Gastroesophageal sphincter (tissue), 4 donors: ENCODE results near the gene CRPPA. TPM values are rescaled to one million over a fixed set of nuclear protein-coding genes. Genes with fewer than 3 reads are reported as not detected.
A peak's percentile ranks its signal among the peaks of the same experiment; 100 is the strongest.

Source experiments
- ATAC-seq: fragments of 150-250 bp; one replicate; pipeline ENCODE4 v1.9.1; 2016; ENCODE audit warnings: mild to moderate bottlenecking, moderate library complexity
- H3K27ac ChIP-seq, 4 donors: fragments of 200-600 bp; sonication (generic) in 3 of 4; 1 replicate in 3 of 4; 2 replicates in 1 of 4; pipeline ENCODE4 v1.5.1; 2016 to 2019
- H3K27me3 ChIP-seq: fragments of 200-600 bp; sonication (generic); one replicate; pipeline ENCODE4 v1.5.1; 2019
- H3K36me3 ChIP-seq, 2 donors: fragments of 200-600 bp; sonication (generic); one replicate each; pipeline ENCODE4 v1.5.1; 2019; ENCODE audit warnings: control low read depth in 1 of 2
- H3K4me1 ChIP-seq, 3 donors: fragments of 200-600 bp; sonication (generic); 1 replicate in 2 of 3; 2 replicates in 1 of 3; pipeline ENCODE4 v1.5.1; 2016 to 2019; ENCODE audit warnings: control low read depth in 2 of 3
- H3K4me3 ChIP-seq, 2 donors: fragments of 200-600 bp; sonication (generic); one replicate each; pipeline ENCODE4 v1.5.1; 2019; ENCODE audit warnings: mild to moderate bottlenecking in 1 of 2, moderate library complexity in 1 of 2
- H3K9me3 ChIP-seq, 3 donors: fragments of 200-600 bp; sonication (generic); one replicate each; pipeline ENCODE4 v1.5.1; 2017 to 2019; ENCODE audit warnings: control low read depth in 2 of 3
- CTCF ChIP-seq, 4 experiments: fragments of 200-600 bp in 2 of 4; fragments of 450-650 bp in 2 of 4; sonication (generic) in 1 of 4; IDR thresholded peaks; one replicate each; pipeline ENCODE4 v1.5.1; 2017 to 2019; ENCODE audit warnings: antibody characterized with exemption in 4 of 4, mild to moderate bottlenecking in 2 of 4, moderate library complexity in 2 of 4
- EP300 ChIP-seq: sonication (generic); formaldehyde crosslinking; IDR thresholded peaks from one replicate; pipeline ENCODE4 v1.6.1; 2017; ENCODE audit warnings: antibody characterized with exemption, mild to moderate bottlenecking
- POLR2A ChIP-seq, 2 donors: fragments of 450-650 bp; IDR thresholded peaks; one replicate each; pipeline ENCODE4 v1.6.1; 2017; ENCODE audit warnings: antibody characterized with exemption in 2 of 2, mild to moderate bottlenecking in 2 of 2, moderate library complexity in 1 of 2
- POLR2AphosphoS5 ChIP-seq: sonication (generic); formaldehyde crosslinking; IDR thresholded peaks from one replicate; pipeline ENCODE4 v1.6.1; 2017; ENCODE audit warnings: antibody characterized with exemption
- WGBS, 2 donors: methylation state at CpG; one replicate each; pipeline ENCODE4 v1.1.5; 2018; ENCODE audit warnings: low coverage in 1 of 2; 5-methylcytosine and 5-hydroxymethylcytosine counted together
- total RNA-seq, 4 donors: library from RNA; depleted of rRNA; stranded (reverse); fragments of >200 nt; gene quantifications; one replicate each; pipeline ENCODE4 v1.1.0, GENCODE V29; 2016

CRPPA gene
- total RNA-seq, 4 donors from 2014 or later, result 1.8 to 4.7 (median 3.7) TPM

- H3K4me3 ChIP-seq, result no peak overlapping the region
Measured at GRCh38 chr7:16398146-16399017, 23.0 kb downstream of the CRPPA start.

GRCh38 chr7:16397501-16398145, 23.7 kb downstream of the CRPPA start:
- 88 to 91% methylated on average over 22 to 33 of the region's 33 CpGs for WGBS, 2 donors
- Histone ChIP-seq H3K27me3 (no peaks in the 10 kb centered on the region), H3K4me1 (no peaks in the 10 kb centered on the region), H3K9me3 (peaks cover 0 to 9% (median 0%) of the 10 kb centered on the region in 3 donors), H3K4me3 (no peak overlapping the region), H3K36me3 (peaks cover 0 to 4% of the 10 kb centered on the region in 2 donors), H3K27ac (no peak overlapping the region)
- no peak for ATAC-seq
- TF ChIP-seq POLR2AphosphoS5 (peak; percentile 98), POLR2A (IDR thresholded peaks at IDR 0.05) (no peak), EP300 (no peak)

More at GRCh38 chr7:16398146-16399017, 23.0 kb downstream of the CRPPA start:
- ATAC-seq, result no peak
- Histone ChIP-seq H3K9me3 (peaks cover 0 to 16% (median 0%) of the 10 kb centered on the region in 3 donors), H3K27me3 (no peaks in the 10 kb centered on the region), H3K4me1 (no peaks in the 10 kb centered on the region), H3K36me3 (peaks cover 0 to 8% of the 10 kb centered on the region in 2 donors), H3K27ac (no peak overlapping the region)
- TF ChIP-seq EP300 (no peak), POLR2AphosphoS5 (peak; percentile 94)
- WGBS, 2 donors, result 94 to 96% methylated on average over 39 to 46 of the region's 46 CpGs

GRCh38 chr7:16396766-16397500, 24.4 kb downstream of the CRPPA start:
- Histone ChIP-seq H3K36me3 (peaks cover 0 to 4% of the 10 kb centered on the region in 2 donors), H3K27ac (no peak overlapping the region), H3K4me3 (no peak overlapping the region), H3K9me3 (peaks cover 0 to 2% (median 0%) of the 10 kb centered on the region in 3 donors), H3K4me1 (no peaks in the 10 kb centered on the region), H3K27me3 (no peaks in the 10 kb centered on the region)
- whole genome bisulfite sequencing, 2 donors, result 90% methylated on average over 24 to 25 of the region's 25 CpGs
- no peak for TF ChIP-seq CTCF (IDR thresholded peaks at IDR 0.05)
- no peak for TF ChIP-seq EP300
- no peak for TF ChIP-seq POLR2A (IDR thresholded peaks at IDR 0.05)
- TF ChIP-seq POLR2AphosphoS5, result no peak
- ATAC-seq, result no peak

- 88 to 100% methylated on average over 1 of the region's 1 CpG for WGBS, 2 donors
- no peaks in the 10 kb centered on the region for H3K27me3 ChIP-seq
- H3K27ac ChIP-seq, result no peak overlapping the region
- H3K36me3 ChIP-seq, result no peaks in the 10 kb centered on the region
- H3K4me3 ChIP-seq, result no peak overlapping the region
- no peak for TF ChIP-seq EP300
- no peak for TF ChIP-seq CTCF (IDR thresholded peaks at IDR 0.05)
- TF ChIP-seq POLR2AphosphoS5, result no peak
- TF ChIP-seq POLR2A (IDR thresholded peaks at IDR 0.05), result no peak
- H3K9me3 ChIP-seq, result no peaks in the 10 kb centered on the region
- no peak for ATAC-seq
- H3K4me1 ChIP-seq, result no peaks in the 10 kb centered on the region
Measured at GRCh38 chr7:16395121-16395520, 26.2 kb downstream of the CRPPA start.

GRCh38 chr7:16393862-16394422, 27.4 kb downstream of the CRPPA start:
- 95 to 98% methylated on average over 4 of the region's 4 CpGs for WGBS, 2 donors
- no peak overlapping the region for H3K4me3 ChIP-seq
- no peaks in the 10 kb centered on the region for H3K27me3 ChIP-seq
- no peak for TF ChIP-seq CTCF (IDR thresholded peaks at IDR 0.05)
- TF ChIP-seq EP300, result no peak
- TF ChIP-seq POLR2A (IDR thresholded peaks at IDR 0.05), result no peak
- no peak for TF ChIP-seq POLR2AphosphoS5
- H3K27ac ChIP-seq, result no peak overlapping the region
- no peaks in the 10 kb centered on the region for H3K36me3 ChIP-seq
- H3K9me3 ChIP-seq, result no peaks in the 10 kb centered on the region
- ATAC-seq, result no peak
- H3K4me1 ChIP-seq, result no peaks in the 10 kb centered on the region
